Measurements from ENCODE around the gene TRMT11.

GRCh38 chr6:125966569-125966968 lies 19.8 kb upstream of the TRMT11 start:
- TF ChIP-seq CTCF (IDR thresholded peaks at IDR 0.05) (no peak), EZH2 (IDR thresholded peaks at IDR 0.05) (no peak), EZH2phosphoT487 (IDR thresholded peaks at IDR 0.05) (no peak)
